ENCODE measurements around the gene SNCB.

GRCh38 chr5:176671890-176672747 is 41.8 kb upstream of the SNCB start:
- TF ChIP-seq RAD21 (IDR thresholded peaks at IDR 0.05 in 1 of 2, conservative IDR thresholded peaks at IDR 0.05 in 1 of 2; ENCODE audit: low read depth in 2 of 2, low read length in 2 of 2) (0 out of 4 replicates have a peak, but pooled peaks of 1 of the 2 experiments have one; percentile 17), SIRT6 (IDR thresholded peaks at IDR 0.05; ENCODE audit: low read length) (no peak), POLR2A (IDR thresholded peaks at IDR 0.05; ENCODE audit: control extremely low read depth in 1 of 2, low read depth in 2 of 2, low read length in 2 of 2) (no peak), SP1 (IDR thresholded peaks at IDR 0.05; ENCODE audit: low read depth, low read length) (no peak), NRF1 (IDR thresholded peaks at IDR 0.05; ENCODE audit: low read depth, low read length) (no peak), POLR2AphosphoS5 (IDR thresholded peaks at IDR 0.05; ENCODE audit: low read depth, low read length) (no peak), TCF12 (IDR thresholded peaks at IDR 0.05; ENCODE audit: low read depth, low read length) (no peak), SP2 (IDR thresholded peaks at IDR 0.05; ENCODE audit: low read length) (no peak), CHD1 (IDR thresholded peaks at IDR 0.05; ENCODE audit: low read depth, low read length) (no peak), TEAD4 (IDR thresholded peaks at IDR 0.05; ENCODE audit: low read depth, low read length) (no peak), GABPA (IDR thresholded peaks at IDR 0.05; ENCODE audit: borderline replicate concordance, insufficient read depth, low read length) (no peak), KDM5A (IDR thresholded peaks at IDR 0.05; ENCODE audit: low read length) (no peak), MAX (IDR thresholded peaks at IDR 0.05) (0 out of 2 replicates have a peak, but pooled peaks have one; percentile 7)
- TF ChIP-seq, protein P1, sequence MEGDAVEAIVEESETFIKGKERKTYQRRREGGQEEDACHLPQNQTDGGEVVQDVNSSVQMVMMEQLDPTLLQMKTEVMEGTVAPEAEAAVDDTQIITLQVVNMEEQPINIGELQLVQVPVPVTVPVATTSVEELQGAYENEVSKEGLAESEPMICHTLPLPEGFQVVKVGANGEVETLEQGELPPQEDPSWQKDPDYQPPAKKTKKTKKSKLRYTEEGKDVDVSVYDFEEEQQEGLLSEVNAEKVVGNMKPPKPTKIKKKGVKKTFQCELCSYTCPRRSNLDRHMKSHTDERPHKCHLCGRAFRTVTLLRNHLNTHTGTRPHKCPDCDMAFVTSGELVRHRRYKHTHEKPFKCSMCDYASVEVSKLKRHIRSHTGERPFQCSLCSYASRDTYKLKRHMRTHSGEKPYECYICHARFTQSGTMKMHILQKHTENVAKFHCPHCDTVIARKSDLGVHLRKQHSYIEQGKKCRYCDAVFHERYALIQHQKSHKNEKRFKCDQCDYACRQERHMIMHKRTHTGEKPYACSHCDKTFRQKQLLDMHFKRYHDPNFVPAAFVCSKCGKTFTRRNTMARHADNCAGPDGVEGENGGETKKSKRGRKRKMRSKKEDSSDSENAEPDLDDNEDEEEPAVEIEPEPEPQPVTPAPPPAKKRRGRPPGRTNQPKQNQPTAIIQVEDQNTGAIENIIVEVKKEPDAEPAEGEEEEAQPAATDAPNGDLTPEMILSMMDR (IDR thresholded peaks at IDR 0.05; ENCODE audit: control extremely low read depth in 1 of 3, insufficient read depth in 1 of 3, low read depth in 1 of 3, low read length in 3 of 3) = 0 out of 4 replicates have a peak, but pooled peaks of 1 of the 3 experiments have one; percentile 4
